K562 (cell line): ENCODE results near the gene AIG1. TPM values are rescaled to one million over a fixed set of nuclear protein-coding genes. Genes with fewer than 3 reads are reported as not detected.

ENCODE experiments used
- ATAC-seq: fragments of 200-7000 bp; cut with Tn5 transposase; 3 replicates; pipeline ENCODE4 v1.9.1; 2020; ENCODE audit warnings: moderate library complexity
- BruUV-seq: library from RNA; stranded (reverse); fragments of 400-500 nt; replicated peaks from 2 replicates; lab custom pipeline; 2021; lab: Mats Ljungman, UMichigan
- CTCF ChIA-PET: fragments of 300-600 bp; formaldehyde crosslinking; extraction: SDS; loops from one replicate; lab custom pipeline; 2021; ENCODE audit warnings: low intra/inter-chr PET ratio; lab: Yijun Ruan, JAX
- POLR2A ChIA-PET: fragments of 300-600, 350-650 bp; sonication (Branson Sonifier 250); formaldehyde crosslinking; extraction: SDS; loops from one replicate; lab custom pipeline; 2021; ENCODE audit warnings: antibody characterized with exemption, inconsistent platforms; lab: Yijun Ruan, JAX
- DNase-seq, 4 experiments: peaks; one replicate each; pipeline versions ENCODE4 v3.0.0 to v3.0.0-alpha.2; 2011 to 2018; ENCODE audit warnings: low spot score in 3 of 4, mixed read lengths in 3 of 4; ENCODE audit errors: extremely low read depth in 1 of 4
- FAIRE-seq: peaks from 2 replicates; lab custom pipeline; 2011; peaks lifted over from hg19 to GRCh38; lab: Jason Lieb, UNC
- H2AFZ ChIP-seq: 2 replicates; pipeline ENCODE4 v1.6.0; 2011; ENCODE audit warnings: low read depth, low read length, control low read depth, inconsistent platforms
- H3K27ac ChIP-seq: fragments of 200-600 bp; 3 replicates; pipeline ENCODE4 v1.8.0; 2011; ENCODE audit warnings: low read depth, mild to moderate bottlenecking, control low read depth, inconsistent platforms, low read length, moderate library complexity, mixed read lengths; ENCODE audit errors: extremely low read depth
- H3K27me3 ChIP-seq, 2 experiments: fragments of 300-600 bp in 1 of 2; 2 replicates in 1 of 2; 3 replicates in 1 of 2; pipeline versions ENCODE4 v1.6.0 to v1.8.0; 2011; ENCODE audit warnings: inconsistent platforms in 2 of 2, low read length in 2 of 2, mild to moderate bottlenecking in 1 of 2, mixed read lengths in 1 of 2, moderate library complexity in 1 of 2; ENCODE audit not compliant: control insufficient read depth in 2 of 2, insufficient read depth in 2 of 2
- H3K36me3 ChIP-seq: fragments of 300-600 bp; 3 replicates; pipeline ENCODE4 v1.8.0; 2011; ENCODE audit warnings: mild to moderate bottlenecking, low read length, inconsistent platforms; ENCODE audit not compliant: control insufficient read depth, insufficient read depth
- H3K4me1 ChIP-seq, 2 experiments: fragments of 200-600 bp in 1 of 2; replicated peaks in 1 of 2; 2 replicates in 1 of 2; 3 replicates in 1 of 2; pipeline versions ENCODE4 v1.5.1 to v1.8.0; 2011; ENCODE audit warnings: inconsistent platforms in 2 of 2, low read length in 2 of 2, mild to moderate bottlenecking in 1 of 2, mixed read lengths in 1 of 2, moderate library complexity in 1 of 2; ENCODE audit not compliant: control insufficient read depth in 2 of 2, insufficient read depth in 2 of 2
- H3K4me2 ChIP-seq: 2 replicates; pipeline ENCODE4 v1.6.1; 2011; ENCODE audit warnings: low read length, control low read depth, inconsistent platforms, mixed read lengths; ENCODE audit not compliant: insufficient read depth
- H3K4me3 ChIP-seq: fragments of 200-600 bp; sonication (generic), shearing (Covaris generic); 2 replicates; pipeline ENCODE4 v1.5.1; 2016; ENCODE audit warnings: control low read depth, inconsistent platforms
- H3K79me2 ChIP-seq: fragments of 200-600 bp; 3 replicates; pipeline ENCODE4 v1.8.0; 2011; ENCODE audit warnings: low read length, inconsistent platforms; ENCODE audit not compliant: control insufficient read depth, insufficient read depth
- H3K9ac ChIP-seq, 2 experiments: 2 replicates each; pipeline versions ENCODE4 v1.6.0 to v1.6.1; 2011; ENCODE audit warnings: low read depth in 2 of 2, low read length in 2 of 2, control low read depth in 1 of 2, inconsistent platforms in 1 of 2, mild to moderate bottlenecking in 1 of 2, mixed read lengths in 1 of 2; ENCODE audit not compliant: insufficient read depth in 1 of 2
- H3K9me1 ChIP-seq: one replicate; pipeline ENCODE4 v1.6.0; 2011; ENCODE audit warnings: inconsistent platforms, mild to moderate bottlenecking, low read length, moderate library complexity; ENCODE audit not compliant: control insufficient read depth, insufficient read depth
- H3K9me3 ChIP-seq: replicated peaks from 2 replicates; pipeline ENCODE4 v1.5.1; 2011; ENCODE audit warnings: low read depth, low read length, inconsistent platforms; ENCODE audit not compliant: control insufficient read depth, insufficient read depth
- H4K20me1 ChIP-seq: replicated peaks from 2 replicates; pipeline ENCODE4 v1.6.1; 2011; ENCODE audit warnings: low read length, inconsistent platforms, mixed read lengths; ENCODE audit not compliant: control insufficient read depth, insufficient read depth
- ATF3 ChIP-seq, 2 experiments: fragments of 450-650 bp in 1 of 2; sonication (generic) in 1 of 2; formaldehyde crosslinking in 1 of 2; IDR thresholded peaks in 1 of 2; conservative IDR thresholded peaks in 1 of 2; 2 replicates each; pipeline versions ENCODE4 v1.6.1 to v1.8.1; 2016 to 2023; ENCODE audit warnings: mild to moderate bottlenecking in 2 of 2, moderate library complexity in 2 of 2, inconsistent platforms in 1 of 2, missing genetic modification reagents in 1 of 2
- FOXA3 ChIP-seq, 2 experiments: fragments of 450-650 bp in 1 of 2; sonication (generic) in 1 of 2; formaldehyde crosslinking; IDR thresholded peaks in 1 of 2; conservative IDR thresholded peaks in 1 of 2; 2 replicates each; pipeline versions ENCODE4 v1.4.0 to v1.8.0; 2020 to 2022; ENCODE audit warnings: mild to moderate bottlenecking in 2 of 2, missing genetic modification reagents in 1 of 2
- HDAC2 ChIP-seq: fragments of 450-650 bp; IDR thresholded peaks from 2 replicates; pipeline ENCODE4 v1.6.1; 2016; ENCODE audit warnings: mild to moderate bottlenecking
- NCOA2 ChIP-seq, 2 experiments: fragments of 450-650 bp; IDR thresholded peaks; 2 replicates each; pipeline ENCODE4 v1.6.1; 2018; ENCODE audit warnings: mild to moderate bottlenecking in 2 of 2, moderate library complexity in 1 of 2; ENCODE audit not compliant: partially characterized antibody in 2 of 2
- RBFOX2 ChIP-seq: fragments of 200-400 bp; formaldehyde crosslinking; IDR thresholded peaks from 2 replicates; pipeline ENCODE4 v1.6.1; 2017; ENCODE audit warnings: low read depth, mild to moderate bottlenecking, low read length, moderate library complexity
- SMAD4 ChIP-seq: fragments of 250-450 bp; sonication (Bioruptor Pico); conservative IDR thresholded peaks from 2 replicates; pipeline ENCODE4 v1.8.0; 2021; ENCODE audit warnings: inconsistent platforms, mild to moderate bottlenecking, moderate library complexity
- ZBTB26 ChIP-seq: fragments of 450-650 bp; formaldehyde crosslinking; IDR thresholded peaks from 2 replicates; pipeline ENCODE4 v1.4.0; 2022; ENCODE audit warnings: missing genetic modification characterization
- ZFP36 ChIP-seq: fragments of 150-350 bp; IDR thresholded peaks from 2 replicates; pipeline ENCODE4 v1.6.1; 2018; ENCODE audit warnings: low read length, low read depth; ENCODE audit not compliant: partially characterized antibody
- in situ Hi-C: fragments of 300-500 bp; cut with MboI; formaldehyde crosslinking; loops from 4 replicates; pipeline ENCODE4 v1.15.0; 2018; ENCODE audit warnings: inconsistent platforms, mixed read lengths
- intact Hi-C: fragments of 100-400 bp; cut with micrococcal nuclease; formaldehyde crosslinking; loops from 2 replicates; pipeline ENCODE4 v1.14.2; 2022
- polyA plus RNA-seq, 8 experiments: library from polyadenylated mRNA; depleted of rRNA in 4 of 8; stranded (reverse) in 5 of 8; unstranded in 3 of 8; fragments of >200 nt; fragmentation: Nextera tagmentation in 2 of 8; fragmentation: Illumina TruSeq in 1 of 8; extraction: Ambion mirVana in 2 of 8; extraction: Trizol in 1 of 8; gene quantifications; 2 replicates each; pipeline versions ENCODE4 v1.2.1 to v1.2.3, GENCODE V29; 2011 to 2014; ENCODE audit warnings: inconsistent platforms in 1 of 8, missing spikeins in 1 of 8
- total RNA-seq, 7 experiments: library from RNA; depleted of rRNA in 6 of 7; stranded (reverse); fragments of >200 nt in 6 of 7; fragmentation: Illumina TruSeq in 2 of 7; extraction: Trizol in 2 of 7; gene quantifications; 2 replicates each; pipeline versions ENCODE4 v1.2.1 to v1.2.3, GENCODE V29; 2011 to 2021; ENCODE audit warnings: low replicate concordance in 1 of 7

The AIG1 gene
- total and polyA plus RNA-seq, 9 of the 15 experiments (the other 6 are each of a cell fraction or from before 2014, with no cell fraction given), result 74.8 to 333 (median 127) TPM

- TF ChIP-seq ZBTB26 (CRISPR knock-in tag) (0 out of 2 replicates have a peak, but pooled peaks have one; percentile 42), RBFOX2 (peak; percentile 20; the same call in 1 of the 2 replicates), HDAC2 (peak; percentile 68; the same call in 1 of the 2 replicates), FOXA3 (CRISPR knock-in tag; conservative IDR thresholded peaks at IDR 0.05 in 1 of 2, IDR thresholded peaks at IDR 0.05 in 1 of 2) (0 out of 4 replicates have a peak, but pooled peaks of 1 of the 2 experiments have one; percentile 7), SMAD4 (peak; percentile 77)
Observed at GRCh38 chr6:143168396-143168816, 107.7 kb downstream of the AIG1 start (continued).

DNA sequence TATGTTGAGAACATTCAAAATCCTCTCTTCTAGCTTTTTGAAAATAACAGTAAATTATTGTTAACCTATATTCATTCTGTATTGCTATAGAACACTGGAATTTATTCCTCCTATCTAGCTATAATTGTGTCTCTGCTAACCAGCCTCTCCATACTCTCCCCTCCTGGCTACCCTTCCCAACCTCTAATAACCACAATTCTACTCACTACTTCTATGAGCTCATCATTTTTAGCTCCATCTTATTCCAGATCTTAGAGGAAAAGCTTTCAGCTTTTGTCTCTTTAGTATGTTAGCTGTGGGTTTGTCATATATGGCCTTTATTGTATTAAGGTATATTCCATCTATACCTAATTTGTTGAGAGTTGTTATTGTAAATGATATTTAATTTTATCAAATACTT lies 108.8 kb downstream of the AIG1 start:
- ChIA-PET CTCF (no interaction called here), POLR2A (interaction anchor here (0.7 to 1.1 kb wide), 3 partner anchors 11 to 122 kb away, joined by 3 to 4 read pairs (median 4); no protein-coding TSS in a partner anchor)
- intact Hi-C loops (loop anchor here (10.0 kb wide), 1 partner anchor 225 kb away; the partner anchor contains the start of gene HIVEP2), in situ Hi-C loops (no loop called here)
- Histone ChIP-seq H3K27me3 (no peaks in the 10 kb centered on the region), H2AFZ (no peak overlapping the region), H3K9me1 (no peaks in the 10 kb centered on the region), H3K27ac (peak overlapping the region; percentile 80; the same call in 2 of the 3 replicates), H3K4me2 (peak overlapping the region; percentile 58), H3K79me2 (peaks cover 96% of the 10 kb centered on the region), H3K9ac (peak overlapping the region in 1 of 2 experiments; percentile 67; a peak in 2 of 4 replicates), H3K9me3 (peaks cover 8% of the 10 kb centered on the region), H3K4me3 (peak overlapping the region; percentile 29), H4K20me1 (no peaks in the 10 kb centered on the region), H3K36me3 (peaks cover 76% of the 10 kb centered on the region), H3K4me1 (peaks cover 3 to 9% of the 10 kb centered on the region in 2 experiments; a peak in 3 of 5 replicates)
- DNase-seq, result peak in 1 of 4 experiments; percentile 52
- BruUV-seq, result no TSS peak
- ATAC-seq, result peak; percentile 19
- no peak for FAIRE-seq
- TF ChIP-seq ATF3 (IDR thresholded peaks at IDR 0.05) (peak; percentile 54; the same call in 1 of the 2 replicates), ATF3 (CRISPR knock-in tag; conservative IDR thresholded peaks at IDR 0.05) (no peak), ZFP36 (no peak), NCOA2 (IDR thresholded peaks at IDR 0.05; ENCODE audit: partially characterized antibody in 2 of 2) (peak in 1 of 2 experiments; percentile 8)
